ENCODE measurements around the gene GLP2R.

GLP2R gene

GRCh38 chr17:9820448-9820847, 5.3 kb upstream of the GLP2R start:
- TF ChIP-seq, protein P1, sequence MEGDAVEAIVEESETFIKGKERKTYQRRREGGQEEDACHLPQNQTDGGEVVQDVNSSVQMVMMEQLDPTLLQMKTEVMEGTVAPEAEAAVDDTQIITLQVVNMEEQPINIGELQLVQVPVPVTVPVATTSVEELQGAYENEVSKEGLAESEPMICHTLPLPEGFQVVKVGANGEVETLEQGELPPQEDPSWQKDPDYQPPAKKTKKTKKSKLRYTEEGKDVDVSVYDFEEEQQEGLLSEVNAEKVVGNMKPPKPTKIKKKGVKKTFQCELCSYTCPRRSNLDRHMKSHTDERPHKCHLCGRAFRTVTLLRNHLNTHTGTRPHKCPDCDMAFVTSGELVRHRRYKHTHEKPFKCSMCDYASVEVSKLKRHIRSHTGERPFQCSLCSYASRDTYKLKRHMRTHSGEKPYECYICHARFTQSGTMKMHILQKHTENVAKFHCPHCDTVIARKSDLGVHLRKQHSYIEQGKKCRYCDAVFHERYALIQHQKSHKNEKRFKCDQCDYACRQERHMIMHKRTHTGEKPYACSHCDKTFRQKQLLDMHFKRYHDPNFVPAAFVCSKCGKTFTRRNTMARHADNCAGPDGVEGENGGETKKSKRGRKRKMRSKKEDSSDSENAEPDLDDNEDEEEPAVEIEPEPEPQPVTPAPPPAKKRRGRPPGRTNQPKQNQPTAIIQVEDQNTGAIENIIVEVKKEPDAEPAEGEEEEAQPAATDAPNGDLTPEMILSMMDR (conservative IDR thresholded peaks at IDR 0.05; ENCODE audit: control insufficient read depth, insufficient read depth, low read depth, low read length): no peak
- H3K4me3 ChIP-seq (ENCODE audit: control insufficient read depth, low read depth, low read length): no peak overlapping the region
- no peak for DNase-seq (ENCODE audit: low read depth)

DNA sequence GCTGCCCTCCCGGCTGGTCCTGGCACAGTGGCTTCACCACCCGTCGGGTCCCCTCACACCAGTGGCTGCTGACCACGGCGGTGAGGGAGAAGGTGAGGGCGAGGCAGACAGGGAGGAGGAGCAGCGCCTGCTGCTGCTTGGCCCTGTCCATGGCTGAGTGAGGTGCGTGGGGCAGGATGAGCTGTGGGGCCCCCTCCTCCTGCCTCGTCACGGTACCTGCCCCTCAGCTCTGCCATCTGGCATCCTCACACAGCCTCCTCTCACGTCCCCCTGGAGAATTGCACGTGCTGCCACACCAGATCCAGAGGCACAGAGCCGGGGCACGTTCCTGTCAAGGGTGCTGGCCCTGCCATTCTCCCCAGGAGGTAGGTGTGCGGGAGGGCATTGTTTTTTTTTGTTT, 3.8 kb upstream of the GLP2R start, which contains the start of gene GSG1L2:
Gene GSG1L2, minus strand, starts transcription at position 159 of the 400 bp plus-strand sequence. Its CDS starts 8 bp downstream, at position 151.
- no peak within 1 kb of the TSS for H3K4me3 ChIP-seq (ENCODE audit: control insufficient read depth, low read depth, low read length)
- TF ChIP-seq, protein P1 (conservative IDR thresholded peaks at IDR 0.05; ENCODE audit: control insufficient read depth, insufficient read depth, low read depth, low read length): no peak
- DNase-seq (ENCODE audit: low read depth): no peak

GRCh38 chr17:9824094-9824493, 1.6 kb upstream of the GLP2R start:
- no peak overlapping the region for H3K4me3 ChIP-seq (ENCODE audit: control insufficient read depth, low read depth, low read length)
- TF ChIP-seq, protein P1 (conservative IDR thresholded peaks at IDR 0.05; ENCODE audit: control insufficient read depth, insufficient read depth, low read depth, low read length): no peak
- no peak for DNase-seq (ENCODE audit: low read depth)

GRCh38 chr17:9824797-9825338, 856 bp upstream of the GLP2R start:
- no peak overlapping the region for H3K4me3 ChIP-seq (ENCODE audit: control insufficient read depth, low read depth, low read length)
- TF ChIP-seq, protein P1 (conservative IDR thresholded peaks at IDR 0.05; ENCODE audit: control insufficient read depth, insufficient read depth, low read depth, low read length): no peak
- DNase-seq (ENCODE audit: low read depth): no peak

- no peak for DNase-seq (ENCODE audit: low read depth)
- TF ChIP-seq, protein P1 (conservative IDR thresholded peaks at IDR 0.05; ENCODE audit: control insufficient read depth, insufficient read depth, low read depth, low read length): no peak
Measured at GRCh38 chr17:9828296-9829295, 2.9 kb downstream of the GLP2R start.

GRCh38 chr17:9829343-9829742, 3.6 kb downstream of the GLP2R start:
- DNase-seq (ENCODE audit: low read depth): no peak
- TF ChIP-seq, protein P1 (conservative IDR thresholded peaks at IDR 0.05; ENCODE audit: control insufficient read depth, insufficient read depth, low read depth, low read length): no peak
- no peak overlapping the region for H3K4me3 ChIP-seq (ENCODE audit: control insufficient read depth, low read depth, low read length)

More at GRCh38 chr17:9828296-9829295, 2.9 kb downstream of the GLP2R start:
- no peak overlapping the region for H3K4me3 ChIP-seq (ENCODE audit: control insufficient read depth, low read depth, low read length)
